ENCODE data around the gene TCAP. TPM values are rescaled to one million over a fixed set of nuclear protein-coding genes. Genes with fewer than 3 reads are reported as not detected.

TCAP gene
- total RNA-seq, 1 donor from 2014 or later: 0.98 TPM

DNA sequence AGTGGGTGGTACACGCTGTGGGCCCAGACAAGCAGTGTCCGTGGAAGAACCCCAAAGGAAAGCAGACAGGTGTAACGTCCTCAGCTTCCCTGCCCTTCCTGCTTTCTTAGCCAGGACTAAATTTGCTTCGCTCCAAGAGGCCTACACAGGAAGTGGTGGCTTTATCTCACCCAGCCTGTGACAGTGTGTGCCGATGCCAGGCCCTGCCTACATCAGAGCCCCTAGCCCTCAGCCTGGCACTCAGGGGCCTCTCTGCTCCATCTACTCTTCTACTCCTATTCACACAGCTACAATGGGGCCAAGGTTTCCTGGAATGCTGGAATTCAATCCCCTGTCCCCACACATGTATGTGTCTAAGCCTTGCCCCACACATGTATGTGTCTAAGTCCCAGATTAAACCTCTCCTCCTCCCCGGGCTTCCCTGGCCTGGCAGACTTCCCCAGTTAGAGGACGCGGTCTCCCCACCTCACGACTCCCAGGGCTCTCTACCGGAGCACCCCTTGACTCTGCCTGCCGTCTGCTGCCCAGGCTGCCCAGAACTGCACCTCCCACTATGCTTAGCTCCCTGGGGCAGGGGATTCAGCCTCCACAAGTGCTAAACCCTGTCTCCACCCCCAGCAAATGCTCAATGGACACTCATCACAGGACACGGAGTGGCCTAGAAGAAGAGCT is 14.5 kb downstream of the TCAP start:
- Histone ChIP-seq H3K4me3 (ENCODE audit: insufficient read depth, low read depth, low read length) (no peak overlapping the region), H3K36me3 (ENCODE audit: insufficient read depth, low read length) (no peaks in the 10 kb centered on the region), H3K9me3 (ENCODE audit: insufficient read depth, low read depth, low read length) (no peaks in the 10 kb centered on the region), H2AFZ (ENCODE audit: low read depth, low read length) (no peak overlapping the region), H3K9ac (ENCODE audit: low read length) (no peak overlapping the region), H3K4me2 (ENCODE audit: low read length) (no peak overlapping the region), H3K27ac (ENCODE audit: low read depth, low read length) (no peak overlapping the region), H3K4me1 (ENCODE audit: insufficient read depth, low read length) (no peaks in the 10 kb centered on the region), H4K20me1 (ENCODE audit: insufficient read depth, low read length) (no peaks in the 10 kb centered on the region), H3K27me3 (ENCODE audit: insufficient read depth, low read length) (no peaks in the 10 kb centered on the region), H3K79me2 (ENCODE audit: insufficient read depth, low read length) (no peaks in the 10 kb centered on the region)
- H3K4me3 Mint-ChIP-seq (ENCODE audit: unreplicated experiment): no peak overlapping the region
- H3K27me3 Mint-ChIP-seq (ENCODE audit: low read depth, unreplicated experiment): peaks cover 18% of the 10 kb centered on the region
- H3K9me3 Mint-ChIP-seq (ENCODE audit: unreplicated experiment): no peaks in the 10 kb centered on the region
- peaks cover 10% of the 10 kb centered on the region for H3K36me3 Mint-ChIP-seq (ENCODE audit: low read depth, unreplicated experiment)
- peaks cover 3% of the 10 kb centered on the region for H3K4me1 Mint-ChIP-seq (ENCODE audit: low read depth, unreplicated experiment)
- DNase-seq (ENCODE audit: low read depth) (no peak), FAIRE-seq (no peak)
- H3K27ac Mint-ChIP-seq (ENCODE audit: unreplicated experiment): no peak overlapping the region
- TF ChIP-seq, protein P1, sequence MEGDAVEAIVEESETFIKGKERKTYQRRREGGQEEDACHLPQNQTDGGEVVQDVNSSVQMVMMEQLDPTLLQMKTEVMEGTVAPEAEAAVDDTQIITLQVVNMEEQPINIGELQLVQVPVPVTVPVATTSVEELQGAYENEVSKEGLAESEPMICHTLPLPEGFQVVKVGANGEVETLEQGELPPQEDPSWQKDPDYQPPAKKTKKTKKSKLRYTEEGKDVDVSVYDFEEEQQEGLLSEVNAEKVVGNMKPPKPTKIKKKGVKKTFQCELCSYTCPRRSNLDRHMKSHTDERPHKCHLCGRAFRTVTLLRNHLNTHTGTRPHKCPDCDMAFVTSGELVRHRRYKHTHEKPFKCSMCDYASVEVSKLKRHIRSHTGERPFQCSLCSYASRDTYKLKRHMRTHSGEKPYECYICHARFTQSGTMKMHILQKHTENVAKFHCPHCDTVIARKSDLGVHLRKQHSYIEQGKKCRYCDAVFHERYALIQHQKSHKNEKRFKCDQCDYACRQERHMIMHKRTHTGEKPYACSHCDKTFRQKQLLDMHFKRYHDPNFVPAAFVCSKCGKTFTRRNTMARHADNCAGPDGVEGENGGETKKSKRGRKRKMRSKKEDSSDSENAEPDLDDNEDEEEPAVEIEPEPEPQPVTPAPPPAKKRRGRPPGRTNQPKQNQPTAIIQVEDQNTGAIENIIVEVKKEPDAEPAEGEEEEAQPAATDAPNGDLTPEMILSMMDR (IDR thresholded peaks at IDR 0.05; ENCODE audit: insufficient read depth, low read depth, low read length): no peak
- no peak for TF ChIP-seq EZH2 (IDR thresholded peaks at IDR 0.05; ENCODE audit: insufficient read depth, low read length)

GRCh38 chr17:39683295-39683939 is 18.3 kb downstream of the TCAP start:
- no peak overlapping the region for H3K27ac Mint-ChIP-seq (ENCODE audit: unreplicated experiment)
- H3K9me3 Mint-ChIP-seq (ENCODE audit: unreplicated experiment): no peaks in the 10 kb centered on the region
- H3K36me3 Mint-ChIP-seq (ENCODE audit: low read depth, unreplicated experiment): peaks cover 8% of the 10 kb centered on the region
- no peak overlapping the region for H3K4me2 ChIP-seq (ENCODE audit: low read length)
- no peaks in the 10 kb centered on the region for H3K27me3 ChIP-seq (ENCODE audit: insufficient read depth, low read length)
- H3K9me3 ChIP-seq (ENCODE audit: insufficient read depth, low read depth, low read length): no peaks in the 10 kb centered on the region
- no peak for FAIRE-seq
- no peak for DNase-seq (ENCODE audit: low read depth)
- no peaks in the 10 kb centered on the region for H3K79me2 ChIP-seq (ENCODE audit: insufficient read depth, low read length)
- no peaks in the 10 kb centered on the region for H3K4me1 Mint-ChIP-seq (ENCODE audit: low read depth, unreplicated experiment)
- peaks cover under 1% of the 10 kb centered on the region for H3K4me1 ChIP-seq (ENCODE audit: insufficient read depth, low read length)
- no peak overlapping the region for H3K4me3 ChIP-seq (ENCODE audit: insufficient read depth, low read depth, low read length)
- TF ChIP-seq, protein P1 (IDR thresholded peaks at IDR 0.05; ENCODE audit: insufficient read depth, low read depth, low read length): no peak
- no peak for TF ChIP-seq EZH2 (IDR thresholded peaks at IDR 0.05; ENCODE audit: insufficient read depth, low read length)
- H4K20me1 ChIP-seq (ENCODE audit: insufficient read depth, low read length): no peaks in the 10 kb centered on the region
- H3K9ac ChIP-seq (ENCODE audit: low read length): no peak overlapping the region
- no peaks in the 10 kb centered on the region for H3K36me3 ChIP-seq (ENCODE audit: insufficient read depth, low read length)
- no peak overlapping the region for H3K27ac ChIP-seq (ENCODE audit: low read depth, low read length)
- H3K4me3 Mint-ChIP-seq (ENCODE audit: unreplicated experiment): no peak overlapping the region
- H2AFZ ChIP-seq (ENCODE audit: low read depth, low read length): no peak overlapping the region
- H3K27me3 Mint-ChIP-seq (ENCODE audit: low read depth, unreplicated experiment): peaks cover 3% of the 10 kb centered on the region

Data from astrocyte (in vitro differentiated cells and primary cell).